COR-L47 (cell line): ENCODE measurements around the gene PDE10A.
"Not testable (repeated sequence)": the region's sequence is repeated elsewhere in the genome, so short reads cannot be mapped to it uniquely, and the experiment has no call there.

Experiments
- DNase-seq: peaks from one replicate; lab custom pipeline; 2025; lab: John Stamatoyannopoulos, UW

PDE10A gene

DNA sequence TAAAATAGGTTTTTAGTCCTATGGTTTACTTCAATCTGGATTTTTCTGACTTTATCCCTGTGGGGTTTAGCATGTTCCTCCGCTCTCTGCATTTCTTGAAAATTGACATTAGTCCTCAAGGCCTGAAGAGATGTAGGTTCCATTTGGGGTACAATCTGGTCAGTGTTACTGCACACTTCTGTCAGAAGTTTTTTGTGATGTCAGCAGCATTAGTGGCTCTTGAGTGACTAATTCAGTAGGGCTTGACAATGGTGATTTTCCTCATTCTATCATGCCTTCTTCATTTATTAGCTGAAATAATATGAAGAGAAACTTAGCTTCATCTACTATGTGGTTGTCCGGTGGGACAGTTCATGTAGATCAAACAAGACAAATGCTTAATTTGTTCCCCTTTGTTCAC is 114.6 kb downstream of the PDE10A start:
- no peak for DNase-seq

DNA sequence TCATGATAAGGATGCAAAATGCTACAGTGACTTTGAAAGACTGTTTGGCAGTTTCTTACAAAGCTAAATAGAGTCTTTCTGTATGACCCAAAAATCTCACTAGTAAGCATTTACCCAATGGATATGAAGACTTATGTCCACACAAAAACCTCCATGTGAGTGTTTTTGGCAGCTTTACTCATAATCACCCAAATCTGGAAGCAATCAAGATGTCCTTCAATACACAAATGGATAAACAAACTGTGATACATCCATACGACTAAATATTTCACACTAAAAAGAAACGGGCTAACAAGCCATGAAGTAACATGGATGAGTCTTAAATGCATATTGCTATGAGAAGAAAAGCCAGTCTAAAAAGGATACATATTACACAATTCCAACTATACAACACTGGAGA is 117.2 kb downstream of the PDE10A start:
- no peak for DNase-seq

DNA sequence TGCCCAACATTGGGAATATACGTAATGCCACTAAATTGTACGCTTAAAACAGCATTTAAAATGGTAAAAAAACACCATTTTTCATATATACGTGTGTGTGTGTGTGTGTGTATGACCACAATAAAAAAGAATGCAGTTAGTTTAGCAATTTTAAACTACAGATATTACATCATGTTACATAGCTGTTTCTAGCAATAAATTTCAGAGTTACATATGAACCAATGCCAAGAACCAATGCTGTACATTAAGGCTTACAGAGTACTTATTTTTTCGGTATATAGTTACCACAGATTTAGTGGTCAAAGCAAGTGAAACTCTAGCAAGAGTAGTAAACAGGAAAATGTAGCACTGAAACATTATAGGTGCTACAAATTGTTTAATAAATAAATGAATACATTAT is 119.3 kb downstream of the PDE10A start:
- DNase-seq, result no peak

DNA sequence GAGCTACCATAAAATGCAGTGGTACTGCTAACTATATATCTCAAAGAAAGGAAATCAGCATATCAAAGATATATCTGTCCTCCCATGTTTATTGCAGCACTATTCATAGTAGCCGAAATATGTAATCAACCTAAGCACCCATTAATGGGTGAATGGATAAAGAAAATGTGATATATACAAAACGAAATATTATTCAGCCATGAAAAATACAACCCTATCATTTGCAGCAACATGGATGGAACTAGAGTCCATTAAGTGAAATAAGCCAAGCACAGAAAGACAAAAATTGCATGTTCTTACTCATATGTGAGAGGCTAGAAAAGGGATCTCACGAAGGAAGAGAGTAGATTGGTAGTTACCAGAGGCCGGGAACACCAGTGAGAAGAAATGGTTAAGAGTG is 126.1 kb downstream of the PDE10A start:
- DNase-seq, result no peak

DNA sequence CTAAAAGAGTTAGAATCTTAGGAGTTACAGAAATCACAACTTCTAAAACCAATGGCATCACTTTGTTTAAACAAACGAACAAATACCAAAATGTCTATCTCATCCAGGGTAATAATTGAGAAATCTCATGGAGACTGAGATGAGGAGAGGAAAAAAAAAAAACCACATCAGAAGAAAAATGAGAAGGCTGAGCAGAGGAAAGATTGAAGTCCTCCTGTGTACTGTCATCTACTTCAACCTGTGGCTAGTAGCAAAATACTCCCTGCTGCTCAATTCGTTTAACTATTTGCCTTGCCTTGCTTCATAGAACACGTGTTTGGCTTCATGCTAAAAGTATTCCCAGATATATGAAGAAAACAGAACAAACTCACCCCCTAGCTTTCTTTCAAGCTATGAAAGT is 143.7 kb downstream of the PDE10A start:
- no peak for DNase-seq

DNA sequence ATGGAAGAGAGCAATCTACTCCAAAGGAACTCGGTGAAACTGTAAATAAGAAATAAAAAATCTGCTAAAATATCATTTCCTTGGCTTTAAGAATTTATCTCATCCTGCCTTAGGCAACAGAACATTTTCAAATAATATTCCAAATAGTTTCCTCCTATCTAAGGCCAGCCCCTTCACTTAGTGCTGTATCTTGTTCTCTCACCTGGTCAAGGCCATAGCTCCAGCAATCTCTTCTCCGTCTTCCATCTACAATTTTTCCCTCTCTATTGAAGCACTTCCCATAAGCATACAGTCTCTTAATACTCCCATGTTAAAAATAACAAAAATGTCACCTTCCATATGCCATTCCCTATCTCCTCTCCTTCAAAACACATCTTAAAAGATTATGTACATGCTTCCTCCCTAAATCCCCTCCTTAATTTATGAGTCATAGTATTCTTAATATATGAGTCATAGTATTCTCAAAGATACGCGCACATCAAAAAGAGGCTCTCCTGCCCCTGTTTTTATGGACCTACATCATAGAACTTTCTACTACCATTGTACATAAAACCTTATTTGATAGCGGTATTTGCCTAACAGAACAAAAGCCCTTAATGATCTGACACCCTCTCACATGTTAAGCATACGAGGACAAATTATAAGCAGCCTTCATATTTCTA is 146.9 kb downstream of the PDE10A start:
- DNase-seq, result no peak

DNA sequence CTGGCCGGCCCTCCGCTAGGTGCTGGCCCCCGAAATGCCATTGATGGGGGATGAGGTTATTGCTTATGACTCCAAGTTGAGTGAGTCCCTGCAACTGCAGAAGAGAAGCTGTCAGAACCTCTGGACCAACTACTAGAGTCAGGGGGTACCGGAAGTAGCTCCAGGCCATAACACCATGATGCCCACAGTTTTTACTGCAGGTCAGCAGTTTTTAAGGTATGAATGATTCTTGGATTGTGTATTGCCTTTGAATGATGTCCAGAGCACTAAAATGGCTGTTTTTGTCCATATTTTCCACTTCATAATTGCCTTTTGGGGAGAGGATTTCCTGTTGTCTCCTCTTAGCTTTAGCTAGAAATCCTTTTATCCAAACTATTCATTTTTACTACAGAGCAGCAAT is 148.4 kb downstream of the PDE10A start:
- no peak for DNase-seq

DNA sequence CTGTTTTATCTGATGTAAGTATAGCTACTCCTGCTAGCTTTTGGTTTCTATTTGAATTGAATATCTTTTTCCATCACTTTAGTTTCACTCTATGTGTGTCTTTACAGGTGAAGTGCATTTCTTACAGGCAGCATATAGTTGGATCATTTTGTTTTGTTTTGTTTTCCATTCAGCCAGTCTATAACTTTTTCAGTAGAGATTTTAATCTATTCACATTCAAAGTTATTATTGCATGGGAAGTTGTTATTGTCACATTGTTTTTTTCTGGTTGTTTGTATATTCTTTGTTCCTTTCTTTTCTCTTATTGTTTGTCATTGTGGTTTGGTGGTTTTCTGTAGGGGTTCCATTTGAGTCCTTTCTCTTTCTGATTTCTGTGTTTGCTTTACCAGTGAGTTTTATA is 151.2 kb downstream of the PDE10A start:
- DNase-seq, result no peak

DNA sequence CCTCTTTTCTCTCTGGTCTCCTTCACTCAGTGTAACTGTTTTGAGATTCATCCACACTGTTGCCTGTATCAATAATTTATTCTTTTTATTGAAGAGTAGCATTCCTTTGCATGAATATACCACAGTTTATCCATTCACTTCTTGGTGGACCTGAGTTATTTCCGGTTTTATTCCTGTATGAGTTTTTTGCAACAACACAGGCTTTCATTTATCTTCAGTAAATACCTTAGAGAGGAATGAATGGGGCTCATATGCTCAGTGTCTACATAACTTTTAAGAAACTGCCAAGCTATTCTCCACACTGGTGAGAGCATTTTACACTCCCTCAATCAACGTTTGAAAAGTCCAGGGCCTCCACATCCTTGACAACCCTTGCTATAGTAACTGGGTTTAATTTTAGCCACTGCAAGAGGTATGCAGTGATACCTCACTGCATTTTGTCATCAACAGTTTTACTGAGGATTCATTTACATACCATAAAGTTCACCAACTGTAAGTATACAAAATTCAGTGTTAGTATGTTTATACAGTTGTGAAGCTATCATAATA is 154.6 kb downstream of the PDE10A start:
- DNase-seq, result no peak

DNA sequence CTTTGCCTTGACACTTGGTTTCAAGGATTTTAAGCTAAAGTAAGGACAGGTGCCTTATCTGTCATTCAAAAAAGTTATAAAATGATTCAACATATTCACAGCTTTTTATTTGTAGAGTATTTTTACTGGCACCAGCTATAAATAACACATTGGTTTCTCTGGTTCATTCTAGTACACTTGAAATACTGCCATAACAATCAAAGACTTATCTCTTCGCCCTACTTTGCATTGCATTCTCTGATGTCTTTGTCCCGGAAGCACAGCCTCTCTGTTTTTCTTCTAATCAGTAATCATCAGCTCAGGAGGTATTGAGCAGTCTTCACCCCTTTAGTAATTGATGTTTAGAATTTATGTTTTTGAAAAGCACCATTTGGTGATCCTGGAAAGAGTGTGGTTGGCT is 156.4 kb downstream of the PDE10A start:
- DNase-seq, result no peak

DNA sequence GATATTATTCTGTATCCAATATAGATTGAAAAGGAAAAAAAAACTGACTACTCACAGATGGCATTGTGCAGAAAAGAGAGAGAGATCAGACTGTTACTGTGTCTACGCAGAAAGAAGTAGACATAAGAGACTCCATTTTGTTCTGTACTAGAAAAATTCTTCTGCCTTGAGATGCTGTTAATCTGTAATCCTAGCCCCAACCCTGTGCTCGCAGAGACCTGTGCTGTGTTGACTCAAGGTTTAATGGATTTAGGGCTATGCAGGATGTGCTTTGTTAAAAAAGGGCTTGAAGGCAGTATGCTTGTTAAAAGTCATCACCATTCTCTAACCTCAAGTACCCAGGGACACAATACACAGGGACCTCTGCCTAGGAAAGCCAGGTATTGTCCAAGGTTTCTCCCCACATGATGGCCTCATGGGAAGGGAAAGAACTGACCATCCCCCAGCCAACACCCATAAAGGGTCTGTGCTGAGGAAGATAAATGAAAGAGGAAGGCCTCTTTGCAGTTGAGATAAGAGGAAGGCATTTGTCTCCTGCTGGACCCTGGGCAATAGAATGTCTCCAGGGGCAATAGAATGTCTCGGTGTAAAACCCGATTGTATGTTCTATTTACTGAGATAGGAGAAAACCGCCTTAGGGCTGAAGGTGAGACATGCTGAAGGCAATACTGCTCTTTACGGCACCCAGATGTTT is 162.7 kb downstream of the PDE10A start:
- DNase-seq, result not testable (repeated sequence)

DNA sequence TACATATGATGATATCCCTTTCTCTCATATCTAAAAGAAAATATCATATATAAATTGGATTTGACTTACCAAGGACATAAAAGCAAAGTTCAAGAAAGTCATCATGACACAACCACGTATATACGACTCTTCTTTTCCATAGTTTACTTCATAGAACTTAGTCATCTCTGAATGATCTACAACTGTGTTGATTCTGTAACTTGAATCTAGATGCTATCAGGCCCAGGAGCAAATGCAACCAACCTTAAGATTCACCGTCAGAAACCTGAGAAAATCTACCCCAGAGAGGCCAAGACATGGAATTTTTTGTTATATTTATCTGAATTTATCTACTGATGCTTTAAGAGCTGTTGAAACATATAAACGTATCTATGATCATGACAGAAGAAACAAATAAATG is 165.6 kb downstream of the PDE10A start:
- no peak for DNase-seq

DNA sequence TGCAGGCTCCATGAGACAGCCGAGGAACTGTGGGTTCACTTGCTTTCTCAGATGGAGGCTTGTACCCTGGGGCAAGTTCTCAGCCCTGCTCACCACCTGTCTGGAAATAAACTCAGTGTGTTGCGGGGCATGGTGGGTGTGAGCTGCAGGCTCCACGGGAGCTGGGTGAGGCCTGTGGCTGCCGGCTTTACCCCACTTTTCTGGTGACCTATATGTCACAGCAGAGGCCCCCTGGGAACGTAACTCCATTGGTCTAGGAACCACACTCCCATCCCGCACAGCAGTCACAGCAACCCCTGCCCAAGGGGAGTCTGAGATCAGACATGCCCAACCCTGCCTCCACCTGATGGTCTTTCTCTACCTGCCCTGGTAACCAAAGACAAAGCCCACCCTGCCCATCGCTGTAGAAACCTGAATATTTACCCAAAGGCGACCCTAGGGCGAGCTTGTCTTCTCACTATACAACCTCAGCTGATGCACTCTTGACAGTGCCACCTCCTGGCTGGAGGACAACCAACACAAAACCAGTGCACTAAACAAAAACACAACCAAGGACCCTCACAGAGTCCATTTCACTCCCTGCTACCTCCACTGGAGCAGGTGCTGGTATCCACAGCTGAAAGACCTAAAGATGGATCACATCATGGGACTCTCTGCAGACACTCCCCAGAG is 174.3 kb downstream of the PDE10A start:
- no peak for DNase-seq

DNA sequence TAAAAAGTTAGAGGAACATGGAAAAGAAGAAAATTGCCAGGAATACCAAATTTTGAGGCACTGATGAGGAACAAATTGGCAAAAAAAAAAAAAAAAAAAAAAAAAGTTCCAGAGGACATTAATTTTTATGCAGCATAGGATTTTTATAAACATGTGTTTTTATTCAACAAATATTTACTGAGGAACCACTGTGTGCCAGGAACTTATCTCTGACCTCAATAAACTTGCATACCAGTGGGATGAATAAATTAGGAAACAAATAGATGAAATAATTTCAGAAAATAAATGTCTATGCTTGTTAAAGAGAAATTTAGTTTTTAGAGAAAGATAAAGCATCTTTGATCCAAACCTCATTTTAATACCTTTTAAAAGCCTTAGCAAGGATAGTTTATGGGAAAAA is 175.1 kb downstream of the PDE10A start:
- no peak for DNase-seq

DNA sequence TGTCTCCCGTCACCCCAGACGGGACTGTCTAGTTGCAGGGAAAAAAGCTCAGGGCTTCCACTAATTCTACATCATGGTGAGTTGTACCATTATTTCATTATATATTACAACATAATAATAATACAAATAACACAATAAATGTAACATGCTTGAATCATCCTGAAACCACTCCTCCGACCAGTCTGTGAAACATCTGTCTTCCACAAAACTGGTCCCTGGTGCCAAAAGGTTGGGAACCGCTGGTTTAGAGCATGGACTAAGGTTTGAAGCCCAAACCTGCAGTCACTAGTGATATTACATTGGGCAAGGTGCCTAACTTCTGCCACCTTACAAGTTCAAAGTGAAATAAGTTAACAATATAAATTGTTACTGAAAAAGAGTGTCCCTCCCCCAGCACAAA is 175.7 kb downstream of the PDE10A start:
- DNase-seq, result no peak

DNA sequence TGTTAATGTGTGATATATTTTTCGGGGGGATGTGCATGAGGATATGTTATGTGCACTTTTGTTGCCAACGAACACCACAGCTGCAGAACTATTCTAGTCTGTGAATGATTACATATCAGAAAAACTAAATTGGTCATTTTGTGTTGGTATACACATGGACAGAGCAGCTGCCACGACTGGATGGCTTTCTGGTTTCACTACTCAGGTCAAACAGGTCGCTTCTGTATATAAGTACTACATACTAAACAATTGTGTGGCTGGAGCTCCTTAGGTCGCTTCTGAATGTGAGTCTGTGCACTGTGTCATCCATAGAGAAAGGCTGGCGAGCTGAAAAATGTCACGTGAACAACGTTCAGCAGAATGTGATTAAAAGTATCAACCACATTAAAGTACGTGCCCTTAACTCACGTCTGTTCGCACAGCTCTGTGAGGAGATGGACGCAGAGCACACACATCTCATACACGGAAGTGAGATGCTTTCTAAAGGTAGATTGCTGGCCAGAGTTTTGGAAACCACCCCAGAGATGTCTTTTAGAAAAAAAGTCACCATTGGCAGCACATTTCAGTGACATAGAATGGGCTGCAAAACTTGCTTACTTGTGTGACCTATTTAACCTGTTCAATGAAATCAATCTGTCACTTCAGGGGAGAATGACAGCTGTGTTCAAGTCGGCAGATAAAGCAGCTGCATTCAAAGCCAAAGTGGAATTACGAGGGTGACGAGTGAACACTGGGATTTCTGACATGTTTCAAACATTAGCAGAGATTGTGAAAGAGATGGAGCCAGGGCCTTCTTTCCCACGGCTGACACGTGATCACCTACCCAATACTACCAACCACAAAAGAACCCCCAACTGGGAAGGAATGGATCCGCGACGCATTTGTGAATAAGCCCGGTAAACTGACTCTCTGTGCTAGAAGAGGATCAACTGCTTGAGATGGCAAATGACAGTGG is 176.6 kb downstream of the PDE10A start:
- no peak for DNase-seq

DNA sequence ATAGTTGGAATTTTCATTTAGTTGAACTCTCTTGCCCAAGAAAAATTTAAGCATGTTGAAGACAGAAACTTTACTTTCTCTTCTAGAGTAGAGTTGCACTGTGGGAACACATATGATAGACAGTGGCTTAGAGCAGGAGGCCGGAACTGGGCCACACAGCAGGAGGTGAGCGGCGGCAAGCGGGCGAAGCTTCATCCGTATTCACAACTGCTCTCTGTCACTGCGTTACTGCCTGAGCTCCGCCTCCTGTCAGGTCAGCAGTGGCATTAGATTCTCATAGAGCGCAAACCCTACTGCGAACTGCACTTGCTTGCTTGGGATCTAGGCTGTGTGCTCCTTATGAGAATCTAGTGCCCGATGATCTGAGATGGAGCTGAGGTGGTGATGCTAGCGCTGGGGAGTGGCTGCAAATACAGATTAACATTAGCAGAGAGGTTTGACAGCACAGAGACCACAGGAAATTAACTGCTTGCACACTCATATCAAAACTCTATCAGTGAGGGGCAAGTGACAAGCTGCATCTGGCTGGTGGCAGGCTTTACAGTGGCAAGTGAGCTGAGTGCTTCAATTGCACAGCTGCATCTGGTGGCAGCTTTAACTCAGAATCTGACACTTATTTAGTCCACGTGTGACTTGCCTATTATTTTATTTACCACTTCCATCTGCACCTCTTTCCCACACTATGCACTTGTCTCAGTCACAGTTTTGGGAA is 178.7 kb downstream of the PDE10A start:
- no peak for DNase-seq

DNA sequence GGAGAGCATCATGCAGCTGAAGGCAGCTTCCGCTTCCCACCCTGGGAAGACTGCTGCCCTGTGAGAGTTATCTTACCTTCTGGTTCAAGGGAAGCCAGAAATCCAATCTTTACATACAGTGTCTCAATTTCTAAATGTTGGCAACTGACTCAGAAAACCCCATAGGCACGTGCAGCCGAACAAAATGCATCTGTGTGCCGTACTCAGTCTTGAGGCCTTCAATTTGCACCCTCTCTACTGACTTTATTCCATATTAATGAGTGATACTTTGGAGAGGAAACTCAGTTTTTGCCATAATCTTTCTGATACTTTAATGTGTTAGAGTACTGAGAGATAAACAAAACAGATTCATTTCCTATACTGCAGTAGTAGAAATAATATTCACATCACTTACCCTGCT is 181.1 kb downstream of the PDE10A start:
- DNase-seq, result no peak

DNA sequence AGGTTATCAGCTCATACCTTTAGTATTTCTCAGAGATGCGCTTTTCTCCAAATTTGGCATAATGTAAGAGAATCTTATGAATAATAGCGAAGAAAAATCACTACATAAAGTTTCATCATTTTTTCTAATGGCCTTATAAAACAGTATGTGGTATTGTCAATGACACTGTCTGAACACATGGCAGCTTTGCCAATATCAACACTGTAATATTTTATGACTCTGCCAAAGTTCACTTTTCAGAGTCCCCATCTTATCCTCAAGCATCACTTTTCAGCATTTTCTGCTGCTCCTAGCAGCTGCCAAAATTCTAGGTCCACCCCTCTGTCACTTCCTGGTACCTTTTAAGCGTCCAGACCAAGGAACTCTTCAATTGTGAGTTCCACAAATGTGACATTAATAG is 182.1 kb downstream of the PDE10A start:
- DNase-seq, result no peak

DNA sequence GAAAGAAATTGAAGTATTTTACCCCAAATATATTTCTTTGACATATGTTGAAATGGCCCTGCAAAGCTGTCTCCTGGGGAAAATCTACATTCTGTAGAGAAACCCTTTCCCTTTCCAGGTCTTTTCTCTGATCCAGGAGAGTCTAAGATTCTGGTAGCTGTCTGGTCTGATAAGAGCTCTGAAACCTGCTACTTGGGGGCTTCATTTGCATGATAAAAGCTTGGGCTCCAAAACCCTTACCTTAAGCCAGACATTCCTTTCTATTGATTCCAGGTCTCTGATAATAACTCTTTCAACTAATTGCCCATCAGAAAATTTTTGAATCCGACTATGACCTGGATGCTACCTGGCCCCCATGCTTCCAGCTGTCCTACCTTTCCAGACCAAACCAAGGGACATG is 184.5 kb downstream of the PDE10A start:
- no peak for DNase-seq

DNA sequence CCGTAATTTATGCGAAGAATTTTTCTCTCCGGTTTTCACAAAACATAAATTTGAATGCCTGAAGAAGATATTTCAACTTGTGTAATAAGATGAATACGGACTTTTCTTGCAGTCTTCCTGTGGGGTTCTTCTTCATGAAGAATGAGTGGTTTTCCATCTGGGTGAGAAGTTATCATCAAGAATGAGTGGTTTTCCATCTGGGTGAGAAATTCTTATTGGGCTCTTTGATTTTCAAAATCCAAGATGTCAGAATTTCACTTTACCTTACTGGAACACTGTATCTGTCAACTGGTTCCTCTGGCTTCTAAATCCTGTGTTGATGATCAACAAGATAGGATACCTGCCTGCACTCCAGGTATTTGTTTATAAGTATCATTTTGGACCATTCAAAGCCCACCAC is 193.6 kb downstream of the PDE10A start:
- no peak for DNase-seq
